ENCODE results near the gene CCT7. TPM values are rescaled to one million over a fixed set of nuclear protein-coding genes. Genes with fewer than 3 reads are reported as not detected.

CCT7 gene
- total and polyA plus RNA-seq, 12 donors = 120 to 581 (median 294) TPM

- Histone ChIP-seq H3K4me3 (no peak overlapping the region), H3K9me3 (replicated peaks in 1 of 3) (no peaks in the 10 kb centered on the region), H3K36me3 (replicated peaks in 1 of 2) (peaks cover 0 to 4% of the 10 kb centered on the region in 2 donors), H3K27me3 (no peaks in the 10 kb centered on the region), H3K27ac (peak overlapping the region in 1 of 5 donors; percentile 55), H3K4me1 (replicated peaks in 1 of 2) (peaks cover 0 to 14% of the 10 kb centered on the region in 2 donors)
- DNase-seq = no peak
- 71 to 80% (median 77%) methylated on average over 4 of the region's 4 CpGs for WGBS, 4 donors
- TF ChIP-seq CTCF (IDR thresholded peaks at IDR 0.05) (no peak), POLR2A (IDR thresholded peaks at IDR 0.05) (no peak)
- intact Hi-C loops (cut with DNase I) = no loop called here
Measured at GRCh38 chr2:73215254-73215653, 18.9 kb upstream of the CCT7 start.

GRCh38 chr2:73217160-73217559 is 16.9 kb upstream of the CCT7 start:
- Histone ChIP-seq H3K4me1 (replicated peaks in 1 of 2) (peaks cover 0 to 12% of the 10 kb centered on the region in 2 donors), H3K36me3 (replicated peaks in 1 of 2) (peaks cover 0 to 12% of the 10 kb centered on the region in 2 donors), H3K27ac (no peak overlapping the region), H3K27me3 (no peaks in the 10 kb centered on the region), H3K9me3 (replicated peaks in 1 of 3) (no peaks in the 10 kb centered on the region), H3K4me3 (no peak overlapping the region)
- TF ChIP-seq POLR2A (IDR thresholded peaks at IDR 0.05) = no peak
- TF ChIP-seq CTCF (IDR thresholded peaks at IDR 0.05) = no peak
- intact Hi-C loops (cut with DNase I) = no loop called here
- DNase-seq = no peak
- 91 to 93% (median 92%) methylated on average over 5 of the region's 5 CpGs for WGBS, 4 donors

- TF ChIP-seq POLR2A (IDR thresholded peaks at IDR 0.05) = no peak
- TF ChIP-seq CTCF (IDR thresholded peaks at IDR 0.05) = no peak
- H3K4me3 ChIP-seq = no peak overlapping the region
- H3K36me3 ChIP-seq (replicated peaks in 1 of 2) = peaks cover 0 to 17% of the 10 kb centered on the region in 2 donors
- H3K27me3 ChIP-seq = no peaks in the 10 kb centered on the region
- H3K4me1 ChIP-seq (replicated peaks in 1 of 2) = peaks cover 0 to 6% of the 10 kb centered on the region in 2 donors
- H3K27ac ChIP-seq = peak overlapping the region in 2 of 5 donors; percentile 34 to 46
- no peak for DNase-seq
- intact Hi-C loops (cut with DNase I) = no loop called here
- WGBS, 4 donors = 71 to 88% (median 85%) methylated on average over 2 of the region's 2 CpGs
- H3K9me3 ChIP-seq (replicated peaks in 1 of 3) = no peaks in the 10 kb centered on the region
Measured at GRCh38 chr2:73217826-73218225, 16.3 kb upstream of the CCT7 start.

GRCh38 chr2:73218298-73218697 is 15.8 kb upstream of the CCT7 start:
- H3K36me3 ChIP-seq (replicated peaks in 1 of 2) = peaks cover 0 to 20% of the 10 kb centered on the region in 2 donors
- no peak overlapping the region for H3K4me3 ChIP-seq
- peak overlapping the region in 3 of 5 donors; percentile 21 to 46 (median 34) for H3K27ac ChIP-seq
- intact Hi-C loops (cut with DNase I) = no loop called here
- TF ChIP-seq POLR2A (IDR thresholded peaks at IDR 0.05) = no peak
- no peak for TF ChIP-seq CTCF (IDR thresholded peaks at IDR 0.05)
- peaks cover 0 to 6% of the 10 kb centered on the region in 2 donors for H3K4me1 ChIP-seq (replicated peaks in 1 of 2)
- peak in 6 of 7 donors; percentile 57 to 78 (median 72) for DNase-seq
- no peaks in the 10 kb centered on the region for H3K9me3 ChIP-seq (replicated peaks in 1 of 3)
- no peaks in the 10 kb centered on the region for H3K27me3 ChIP-seq

Data from adrenal gland (tissue), 12 donors.